Measurements from ENCODE around the gene FUNDC1.
"Not testable (repeated sequence)": the region's sequence is repeated elsewhere in the genome, so short reads cannot be mapped to it uniquely, and the experiment has no call there.

FUNDC1 gene

GRCh38 chrX:44542567-44543325 lies at the start of gene FUNDC1:
TSS of gene FUNDC1 (minus strand) at chrX:44542859. CDS start at chrX:44542832, 27 bp downstream.
- peak; percentile 90 for FAIRE-seq

GRCh38 chrX:44585866-44586265 lies 43.2 kb upstream of the FUNDC1 start:
- FAIRE-seq: no peak

- FAIRE-seq: no peak
These were observed 37.8 kb upstream of the FUNDC1 start for GRCh38 chrX:44580466-44580865.

- FAIRE-seq: no peak
These were observed 29.8 kb upstream of the FUNDC1 start for GRCh38 chrX:44572340-44572938.

GRCh38 chrX:44570522-44570921 lies 27.9 kb upstream of the FUNDC1 start:
- no peak for FAIRE-seq

GRCh38 chrX:44569122-44569521 lies 26.5 kb upstream of the FUNDC1 start:
- no peak for FAIRE-seq

GRCh38 chrX:44568196-44568595 lies 25.5 kb upstream of the FUNDC1 start:
- no peak for FAIRE-seq

- FAIRE-seq: not testable (repeated sequence)
These were observed 19.2 kb upstream of the FUNDC1 start for GRCh38 chrX:44561896-44562295.

- no peak for FAIRE-seq
These were observed 7.9 kb upstream of the FUNDC1 start for GRCh38 chrX:44550563-44550962.

- not testable (repeated sequence) for FAIRE-seq
These were observed 2.8 kb upstream of the FUNDC1 start for GRCh38 chrX:44545454-44545853.

- FAIRE-seq: no peak
These were observed 1.4 kb upstream of the FUNDC1 start for GRCh38 chrX:44544036-44544435.

GRCh38 chrX:44536198-44536597 lies 6.5 kb downstream of the FUNDC1 start:
- no peak for FAIRE-seq

GRCh38 chrX:44529310-44529709 lies 13.3 kb downstream of the FUNDC1 start:
- FAIRE-seq: no peak

- no peak for FAIRE-seq
These were observed 28.4 kb downstream of the FUNDC1 start for GRCh38 chrX:44514272-44514671.

GRCh38 chrX:44507292-44507691 lies 35.4 kb downstream of the FUNDC1 start:
- FAIRE-seq: no peak

- no peak for FAIRE-seq
These were observed 36.0 kb downstream of the FUNDC1 start for GRCh38 chrX:44506678-44507077.

GRCh38 chrX:44503560-44503959 lies 39.1 kb downstream of the FUNDC1 start:
- FAIRE-seq: no peak

- no peak for FAIRE-seq
These were observed 47.6 kb downstream of the FUNDC1 start for GRCh38 chrX:44495091-44495490.

GRCh38 chrX:44494357-44494756 lies 48.3 kb downstream of the FUNDC1 start:
- no peak for FAIRE-seq

- no peak for FAIRE-seq
These were observed 53.1 kb downstream of the FUNDC1 start for GRCh38 chrX:44489515-44489914.

GRCh38 chrX:44484607-44485146 lies 58.0 kb downstream of the FUNDC1 start:
- no peak for FAIRE-seq

GRCh38 chrX:44483965-44484606 lies 58.6 kb downstream of the FUNDC1 start:
- FAIRE-seq: no peak

GRCh38 chrX:44482575-44482974 lies 60.1 kb downstream of the FUNDC1 start:
- no peak for FAIRE-seq

- FAIRE-seq: no peak
These were observed 62.1 kb downstream of the FUNDC1 start for GRCh38 chrX:44480591-44480990.

All from endometrium (tissue), 2 donors.